Activated CD4-positive, alpha-beta T cell treated with anti-CD3 and anti-CD28 coated beads, Interleukin-2, amount 50 U/mL, for 16 hours (primary cell): ENCODE measurements around the gene APOBR.
"Not testable (repeated sequence)": the region's sequence is repeated elsewhere in the genome, so short reads cannot be mapped to it uniquely, and the experiment has no call there.

Source experiments
- DNase-seq: peaks from one replicate; pipeline ENCODE4 v3.0.0-alpha.2; 2020

APOBR gene

GRCh38 chr16:28498666-28499381 lies 4.4 kb downstream of the APOBR start:
- DNase-seq, result no peak

- DNase-seq, result no peak
Observed at GRCh38 chr16:28499854-28500253, 5.4 kb downstream of the APOBR start.

GRCh38 chr16:28500476-28501180 lies 6.2 kb downstream of the APOBR start:
- DNase-seq, result not testable (repeated sequence)

- DNase-seq, result no peak
Observed at GRCh38 chr16:28501258-28502232, 7.1 kb downstream of the APOBR start.

GRCh38 chr16:28502290-28502689 lies 7.8 kb downstream of the APOBR start:
- DNase-seq, result no peak

- DNase-seq, result no peak
Observed at GRCh38 chr16:28503470-28504259, 9.2 kb downstream of the APOBR start.

GRCh38 chr16:28504707-28505404 lies 10.4 kb downstream of the APOBR start:
- no peak for DNase-seq

GRCh38 chr16:28505489-28506137 lies 11.2 kb downstream of the APOBR start:
- no peak for DNase-seq

- DNase-seq, result no peak
Observed at GRCh38 chr16:28511031-28511430, 16.6 kb downstream of the APOBR start.

GRCh38 chr16:28511801-28512789 lies 17.7 kb downstream of the APOBR start:
- DNase-seq, result no peak

- no peak for DNase-seq
Observed at GRCh38 chr16:28513484-28514181, 19.2 kb downstream of the APOBR start.

- no peak for DNase-seq
Observed at GRCh38 chr16:28514246-28514645, 19.8 kb downstream of the APOBR start.

- no peak for DNase-seq
Observed at GRCh38 chr16:28520672-28521071, 26.2 kb downstream of the APOBR start.

- no peak for DNase-seq
Observed at GRCh38 chr16:28521436-28521835, 27.0 kb downstream of the APOBR start.

- DNase-seq, result no peak
Observed at GRCh38 chr16:28522792-28523191, 28.3 kb downstream of the APOBR start.

- no peak for DNase-seq
Observed at GRCh38 chr16:28524681-28525171, 30.3 kb downstream of the APOBR start.

GRCh38 chr16:28526201-28527099 lies 32.0 kb downstream of the APOBR start:
- DNase-seq, result no peak
